Uterus (tissue), 4 donors: ENCODE data around the gene LRRC28. TPM values are rescaled to one million over a fixed set of nuclear protein-coding genes. Genes with fewer than 3 reads are reported as not detected.
A peak's percentile ranks its signal among the peaks of the same experiment; 100 is the strongest.

Experiments used
- DNase-seq, 2 donors: peaks; one replicate each; pipeline ENCODE4 v3.0.0-alpha.2; 2019 to 2020
- H3K27ac ChIP-seq, 2 donors: fragments of 200-600 bp; sonication (generic); 1 replicate in 1 of 2; 2 replicates in 1 of 2; pipeline ENCODE4 v1.5.1; 2016 to 2018
- H3K27me3 ChIP-seq, 2 donors: fragments of 200-600 bp; sonication (generic); one replicate each; pipeline ENCODE4 v1.5.1; 2018 to 2019; ENCODE audit warnings: control low read depth in 1 of 2
- H3K36me3 ChIP-seq, 2 donors: fragments of 200-600 bp; sonication (generic); one replicate each; pipeline ENCODE4 v1.5.1; 2019; ENCODE audit warnings: control low read depth in 1 of 2
- H3K4me1 ChIP-seq, 2 donors: fragments of 200-600 bp; sonication (generic); one replicate each; pipeline ENCODE4 v1.5.1; 2018 to 2019; ENCODE audit warnings: control low read depth in 1 of 2
- H3K4me3 ChIP-seq, 2 donors: fragments of 200-600 bp; sonication (generic); 1 replicate in 1 of 2; 2 replicates in 1 of 2; pipeline ENCODE4 v1.5.1; 2018 to 2019; ENCODE audit warnings: mild to moderate bottlenecking in 1 of 2
- H3K9me3 ChIP-seq, 2 donors: fragments of 200-600 bp; sonication (generic); one replicate each; pipeline ENCODE4 v1.5.1; 2019; ENCODE audit warnings: control low read depth in 1 of 2
- POLR2A ChIP-seq, 2 donors: fragments of 450-650 bp; IDR thresholded peaks; one replicate each; pipeline ENCODE4 v1.6.1; 2016; ENCODE audit warnings: antibody characterized with exemption in 2 of 2, mild to moderate bottlenecking in 1 of 2, moderate library complexity in 1 of 2
- intact Hi-C: fragments of 100-400 bp; cut with DNase I; formaldehyde crosslinking; loops from one replicate; pipeline ENCODE4 v1.15.1; 2023; ENCODE audit warnings: low total_unique reads
- total RNA-seq, 4 donors: library from RNA; depleted of rRNA in 3 of 4; stranded (reverse); fragments of >200 nt in 3 of 4; gene quantifications; one replicate each; pipeline versions ENCODE4 v1.1.0 to v1.2.4, GENCODE V29; 2014 to 2023
- TF ChIP-seq, protein P1 (sequence below), 4 experiments: fragments of 200-600 bp in 2 of 4; fragments of 450-650 bp in 2 of 4; sonication (generic) in 2 of 4; IDR thresholded peaks; one replicate each; pipeline ENCODE4 v1.5.1; 2016 to 2019; ENCODE audit warnings: antibody characterized with exemption in 4 of 4, mild to moderate bottlenecking in 2 of 4, moderate library complexity in 1 of 4
- donor health status: DM: yes; HTN: yes; CAD: no.

LRRC28 gene
- total RNA-seq, 4 donors from 2014 or later: 28.8 to 50.3 (median 35.5) TPM

GRCh38 chr15:99427668-99428361 lies 176.5 kb downstream of the LRRC28 start:
- Histone ChIP-seq H3K27ac (no peak overlapping the region), H3K36me3 (no peaks in the 10 kb centered on the region), H3K4me1 (peaks cover 0 to 17% of the 10 kb centered on the region in 2 donors), H3K27me3 (no peaks in the 10 kb centered on the region), H3K4me3 (no peak overlapping the region), H3K9me3 (no peaks in the 10 kb centered on the region)
- intact Hi-C loops: no loop called here
- TF ChIP-seq POLR2A (IDR thresholded peaks at IDR 0.05): no peak
- TF ChIP-seq, protein P1, sequence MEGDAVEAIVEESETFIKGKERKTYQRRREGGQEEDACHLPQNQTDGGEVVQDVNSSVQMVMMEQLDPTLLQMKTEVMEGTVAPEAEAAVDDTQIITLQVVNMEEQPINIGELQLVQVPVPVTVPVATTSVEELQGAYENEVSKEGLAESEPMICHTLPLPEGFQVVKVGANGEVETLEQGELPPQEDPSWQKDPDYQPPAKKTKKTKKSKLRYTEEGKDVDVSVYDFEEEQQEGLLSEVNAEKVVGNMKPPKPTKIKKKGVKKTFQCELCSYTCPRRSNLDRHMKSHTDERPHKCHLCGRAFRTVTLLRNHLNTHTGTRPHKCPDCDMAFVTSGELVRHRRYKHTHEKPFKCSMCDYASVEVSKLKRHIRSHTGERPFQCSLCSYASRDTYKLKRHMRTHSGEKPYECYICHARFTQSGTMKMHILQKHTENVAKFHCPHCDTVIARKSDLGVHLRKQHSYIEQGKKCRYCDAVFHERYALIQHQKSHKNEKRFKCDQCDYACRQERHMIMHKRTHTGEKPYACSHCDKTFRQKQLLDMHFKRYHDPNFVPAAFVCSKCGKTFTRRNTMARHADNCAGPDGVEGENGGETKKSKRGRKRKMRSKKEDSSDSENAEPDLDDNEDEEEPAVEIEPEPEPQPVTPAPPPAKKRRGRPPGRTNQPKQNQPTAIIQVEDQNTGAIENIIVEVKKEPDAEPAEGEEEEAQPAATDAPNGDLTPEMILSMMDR (IDR thresholded peaks at IDR 0.05): no peak
- DNase-seq: peak; percentile 6 to 12

- peak; percentile 6 to 11 for DNase-seq
- Histone ChIP-seq H3K9me3 (no peaks in the 10 kb centered on the region), H3K4me3 (no peak overlapping the region), H3K27ac (no peak overlapping the region), H3K36me3 (no peaks in the 10 kb centered on the region), H3K27me3 (no peaks in the 10 kb centered on the region), H3K4me1 (peaks cover 0 to 20% of the 10 kb centered on the region in 2 donors)
- TF ChIP-seq, protein P1 (IDR thresholded peaks at IDR 0.05): no peak
- TF ChIP-seq POLR2A (IDR thresholded peaks at IDR 0.05): no peak
- intact Hi-C loops: no loop called here
These were observed 178.4 kb downstream of the LRRC28 start for GRCh38 chr15:99429681-99430081.

DNA sequence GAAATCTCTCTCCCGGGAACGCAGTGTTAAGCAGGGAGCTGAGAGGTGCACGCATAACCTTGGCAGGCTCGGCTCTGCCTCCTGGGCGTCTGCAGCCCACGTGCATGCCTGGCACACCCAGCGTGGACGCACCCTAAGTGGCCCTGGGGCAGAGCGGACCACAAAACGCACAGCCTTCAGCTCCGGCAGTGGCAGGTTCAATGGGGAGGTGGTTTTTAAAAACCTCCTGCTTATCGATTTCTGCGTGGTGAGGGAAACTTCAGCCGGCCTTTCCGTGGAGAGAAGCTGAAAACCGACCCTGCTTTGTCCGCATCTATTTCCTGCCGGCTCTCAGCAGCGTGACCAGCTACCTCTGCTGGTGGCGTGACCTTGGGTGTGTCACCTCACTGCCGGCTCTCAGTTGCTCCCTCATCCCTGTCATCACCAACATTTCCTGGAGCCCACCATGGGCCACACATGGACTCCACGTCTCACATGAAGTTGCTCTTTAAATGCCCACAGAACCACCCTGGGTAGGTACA lies 179.7 kb downstream of the LRRC28 start:
- DNase-seq: peak; percentile 5 to 7
- TF ChIP-seq POLR2A (IDR thresholded peaks at IDR 0.05): no peak
- TF ChIP-seq, protein P1 (IDR thresholded peaks at IDR 0.05): no peak
- Histone ChIP-seq H3K27me3 (no peaks in the 10 kb centered on the region), H3K4me1 (peaks cover 0 to 18% of the 10 kb centered on the region in 2 donors), H3K4me3 (no peak overlapping the region), H3K27ac (no peak overlapping the region), H3K9me3 (no peaks in the 10 kb centered on the region), H3K36me3 (no peaks in the 10 kb centered on the region)
- intact Hi-C loops: no loop called here

DNA sequence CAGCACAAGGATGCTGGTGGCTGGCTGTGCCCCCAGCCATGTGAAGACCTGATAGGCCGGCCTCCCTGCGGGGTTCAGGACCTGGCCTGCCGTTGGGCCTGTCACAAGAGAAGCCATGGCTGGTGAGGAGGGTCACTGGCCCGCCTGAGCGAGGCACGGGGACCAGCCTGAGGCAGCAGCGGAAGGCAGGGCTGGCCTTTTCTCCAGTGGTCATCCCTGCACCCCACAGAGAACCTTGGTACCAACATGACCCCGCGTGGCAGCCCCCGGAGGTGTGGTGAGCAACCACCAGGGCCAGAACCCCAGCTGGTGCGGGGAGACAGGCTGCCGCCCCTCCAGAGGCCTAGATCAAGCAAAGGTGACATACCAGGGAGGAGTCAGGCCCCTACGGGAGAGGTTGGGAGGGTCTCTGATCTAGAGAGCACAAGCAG lies 180.4 kb downstream of the LRRC28 start:
- Histone ChIP-seq H3K4me1 (peaks cover 0 to 24% of the 10 kb centered on the region in 2 donors), H3K4me3 (no peak overlapping the region), H3K9me3 (no peaks in the 10 kb centered on the region), H3K27me3 (no peaks in the 10 kb centered on the region), H3K27ac (no peak overlapping the region), H3K36me3 (no peaks in the 10 kb centered on the region)
- intact Hi-C loops: no loop called here
- DNase-seq: peak; percentile 11 to 16
- TF ChIP-seq POLR2A (IDR thresholded peaks at IDR 0.05): no peak
- TF ChIP-seq, protein P1 (IDR thresholded peaks at IDR 0.05): no peak

- Histone ChIP-seq H3K27me3 (no peaks in the 10 kb centered on the region), H3K4me1 (peaks cover 0 to 29% of the 10 kb centered on the region in 2 donors), H3K27ac (no peak overlapping the region), H3K36me3 (no peaks in the 10 kb centered on the region), H3K9me3 (no peaks in the 10 kb centered on the region), H3K4me3 (no peak overlapping the region)
- DNase-seq: peak; percentile 13 to 14
- TF ChIP-seq, protein P1 (IDR thresholded peaks at IDR 0.05): no peak
- TF ChIP-seq POLR2A (IDR thresholded peaks at IDR 0.05): no peak
- intact Hi-C loops: no loop called here
These were observed 181.2 kb downstream of the LRRC28 start for GRCh38 chr15:99432271-99433025.
